ENCODE results near the gene SNX11. TPM values are rescaled to one million over a fixed set of nuclear protein-coding genes. Genes with fewer than 3 reads are reported as not detected.

Gene SNX11
- total and polyA plus RNA-seq, 9 of the 15 experiments (the other 6 are each of a cell fraction or from before 2014, with no cell fraction given): 12.4 to 24.0 (median 16.8) TPM

- TF ChIP-seq REST (IDR thresholded peaks at IDR 0.05; ENCODE audit: borderline replicate concordance) (peak; percentile 91), REST (CRISPR knock-in tag; IDR thresholded peaks at IDR 0.05; ENCODE audit: low read depth) (no peak), RAD21 (CRISPR knock-in tag; conservative IDR thresholded peaks at IDR 0.05 in 1 of 2, IDR thresholded peaks at IDR 0.05 in 1 of 2) (peak; percentile 90 to 97)
- TF ChIP-seq, protein P1, sequence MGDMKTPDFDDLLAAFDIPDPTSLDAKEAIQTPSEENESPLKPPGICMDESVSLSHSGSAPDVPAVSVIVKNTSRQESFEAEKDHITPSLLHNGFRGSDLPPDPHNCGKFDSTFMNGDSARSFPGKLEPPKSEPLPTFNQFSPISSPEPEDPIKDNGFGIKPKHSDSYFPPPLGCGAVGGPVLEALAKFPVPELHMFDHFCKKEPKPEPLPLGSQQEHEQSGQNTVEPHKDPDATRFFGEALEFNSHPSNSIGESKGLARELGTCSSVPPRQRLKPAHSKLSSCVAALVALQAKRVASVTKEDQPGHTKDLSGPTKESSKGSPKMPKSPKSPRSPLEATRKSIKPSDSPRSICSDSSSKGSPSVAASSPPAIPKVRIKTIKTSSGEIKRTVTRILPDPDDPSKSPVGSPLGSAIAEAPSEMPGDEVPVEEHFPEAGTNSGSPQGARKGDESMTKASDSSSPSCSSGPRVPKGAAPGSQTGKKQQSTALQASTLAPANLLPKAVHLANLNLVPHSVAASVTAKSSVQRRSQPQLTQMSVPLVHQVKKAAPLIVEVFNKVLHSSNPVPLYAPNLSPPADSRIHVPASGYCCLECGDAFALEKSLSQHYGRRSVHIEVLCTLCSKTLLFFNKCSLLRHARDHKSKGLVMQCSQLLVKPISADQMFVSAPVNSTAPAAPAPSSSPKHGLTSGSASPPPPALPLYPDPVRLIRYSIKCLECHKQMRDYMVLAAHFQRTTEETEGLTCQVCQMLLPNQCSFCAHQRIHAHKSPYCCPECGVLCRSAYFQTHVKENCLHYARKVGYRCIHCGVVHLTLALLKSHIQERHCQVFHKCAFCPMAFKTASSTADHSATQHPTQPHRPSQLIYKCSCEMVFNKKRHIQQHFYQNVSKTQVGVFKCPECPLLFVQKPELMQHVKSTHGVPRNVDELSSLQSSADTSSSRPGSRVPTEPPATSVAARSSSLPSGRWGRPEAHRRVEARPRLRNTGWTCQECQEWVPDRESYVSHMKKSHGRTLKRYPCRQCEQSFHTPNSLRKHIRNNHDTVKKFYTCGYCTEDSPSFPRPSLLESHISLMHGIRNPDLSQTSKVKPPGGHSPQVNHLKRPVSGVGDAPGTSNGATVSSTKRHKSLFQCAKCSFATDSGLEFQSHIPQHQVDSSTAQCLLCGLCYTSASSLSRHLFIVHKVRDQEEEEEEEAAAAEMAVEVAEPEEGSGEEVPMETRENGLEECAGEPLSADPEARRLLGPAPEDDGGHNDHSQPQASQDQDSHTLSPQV (IDR thresholded peaks at IDR 0.05): 0 out of 2 replicates have a peak, but pooled peaks have one; percentile 41
Observed at GRCh38 chr17:48074322-48075081, 33.1 kb upstream of the SNX11 start (continued).

Measured in K562 (cell line).